ENCODE measurements around the gene INPP4A. TPM values are rescaled to one million over a fixed set of nuclear protein-coding genes. Genes with fewer than 3 reads are reported as not detected.

Gene INPP4A
- polyA plus RNA-seq, 1 donor (not counting 4 experiments of a cell fraction or from before 2014, with no cell fraction given), result 10.7 TPM

- Histone ChIP-seq H4K20me1 (ENCODE audit: control insufficient read depth, extremely low read depth, insufficient read depth, low read length) (no peaks in the 10 kb centered on the region), H3K9me3 (ENCODE audit: control insufficient read depth, low read depth, low read length) (no peaks in the 10 kb centered on the region), H3K4me1 (ENCODE audit: control insufficient read depth, extremely low read depth, insufficient read depth, low read length) (peaks cover 13% of the 10 kb centered on the region), H3K4me2 (ENCODE audit: control insufficient read depth, extremely low read depth, insufficient read depth, low read depth, low read length) (no peak overlapping the region), H3K9me1 (ENCODE audit: control insufficient read depth, extremely low read depth, insufficient read depth, low read length) (no peaks in the 10 kb centered on the region), H3K79me2 (ENCODE audit: control insufficient read depth, insufficient read depth, low read length) (peaks cover 14% of the 10 kb centered on the region), H3K36me3 (ENCODE audit: control insufficient read depth in 2 of 2, extremely low read depth in 1 of 2, insufficient read depth in 2 of 2, low read length in 2 of 2) (no peaks in the 10 kb centered on the region), H3K27me3 (ENCODE audit: control insufficient read depth, extremely low read depth, insufficient read depth, low read length) (no peaks in the 10 kb centered on the region), H3K27ac (ENCODE audit: control insufficient read depth, insufficient read depth, low read length) (no peak overlapping the region), H3K9ac (ENCODE audit: control insufficient read depth, extremely low read depth, insufficient read depth, low read length) (no peak overlapping the region), H2AFZ (ENCODE audit: control insufficient read depth, low read length) (no peak overlapping the region), H3K4me3 (ENCODE audit: control insufficient read depth in 2 of 3, extremely low read depth in 1 of 3, insufficient read depth in 2 of 3, low read depth in 1 of 3, low read length in 3 of 3) (no peak overlapping the region)
- no peak for TF ChIP-seq EZH2 (IDR thresholded peaks at IDR 0.05; ENCODE audit: low read length)
- no peak for TF ChIP-seq CTCF (optimal IDR thresholded peaks at IDR 0.05 in 1 of 3, IDR thresholded peaks at IDR 0.05 in 1 of 3, conservative IDR thresholded peaks at IDR 0.05 in 1 of 3; ENCODE audit: extremely low read depth in 1 of 3, insufficient read depth in 2 of 3, low read length in 3 of 3)
- DNase-seq (ENCODE audit: low read depth, low spot score), result no peak
- FAIRE-seq, result no peak
- dilution Hi-C loops (cut with MboI; ENCODE audit: extremely low pct_ligation_motif_present, low sequenced_read_pairs), result no loop called here
These were observed 2.8 kb upstream of the INPP4A start for GRCh38 chr2:98441706-98442450.

GRCh38 chr2:98442488-98442887 lies 2.2 kb upstream of the INPP4A start:
- no peak for FAIRE-seq
- peaks cover 21% of the 10 kb centered on the region for H3K79me2 ChIP-seq (ENCODE audit: control insufficient read depth, insufficient read depth, low read length)
- no peaks in the 10 kb centered on the region for H3K36me3 ChIP-seq (ENCODE audit: control insufficient read depth in 2 of 2, extremely low read depth in 1 of 2, insufficient read depth in 2 of 2, low read length in 2 of 2)
- dilution Hi-C loops (cut with MboI; ENCODE audit: extremely low pct_ligation_motif_present, low sequenced_read_pairs), result no loop called here
- TF ChIP-seq CTCF (optimal IDR thresholded peaks at IDR 0.05 in 1 of 3, IDR thresholded peaks at IDR 0.05 in 1 of 3, conservative IDR thresholded peaks at IDR 0.05 in 1 of 3; ENCODE audit: extremely low read depth in 1 of 3, insufficient read depth in 2 of 3, low read length in 3 of 3) (no peak), EZH2 (IDR thresholded peaks at IDR 0.05; ENCODE audit: low read length) (no peak)
- H3K9me1 ChIP-seq (ENCODE audit: control insufficient read depth, extremely low read depth, insufficient read depth, low read length), result no peaks in the 10 kb centered on the region
- H4K20me1 ChIP-seq (ENCODE audit: control insufficient read depth, extremely low read depth, insufficient read depth, low read length), result no peaks in the 10 kb centered on the region
- H3K9ac ChIP-seq (ENCODE audit: control insufficient read depth, extremely low read depth, insufficient read depth, low read length), result no peak overlapping the region
- H3K9me3 ChIP-seq (ENCODE audit: control insufficient read depth, low read depth, low read length), result no peaks in the 10 kb centered on the region
- H3K4me2 ChIP-seq (ENCODE audit: control insufficient read depth, extremely low read depth, insufficient read depth, low read depth, low read length), result no peak overlapping the region
- peaks cover 13% of the 10 kb centered on the region for H3K4me1 ChIP-seq (ENCODE audit: control insufficient read depth, extremely low read depth, insufficient read depth, low read length)
- H3K4me3 ChIP-seq (ENCODE audit: control insufficient read depth in 2 of 3, extremely low read depth in 1 of 3, insufficient read depth in 2 of 3, low read depth in 1 of 3, low read length in 3 of 3), result no peak overlapping the region
- DNase-seq (ENCODE audit: low read depth, low spot score), result no peak
- H2AFZ ChIP-seq (ENCODE audit: control insufficient read depth, low read length), result no peak overlapping the region
- H3K27me3 ChIP-seq (ENCODE audit: control insufficient read depth, extremely low read depth, insufficient read depth, low read length), result no peaks in the 10 kb centered on the region
- no peak overlapping the region for H3K27ac ChIP-seq (ENCODE audit: control insufficient read depth, insufficient read depth, low read length)
